ENCODE results near the gene ATRX.
"Not testable (repeated sequence)": the region's sequence is repeated elsewhere in the genome, so short reads cannot be mapped to it uniquely, and the experiment has no call there.

The ATRX gene

GRCh38 chrX:77628294-77629025 is 157.6 kb downstream of the ATRX start:
- no peak overlapping the region for H3K4me3 ChIP-seq (ENCODE audit: low read depth, low read length)
- TF ChIP-seq, protein P1, sequence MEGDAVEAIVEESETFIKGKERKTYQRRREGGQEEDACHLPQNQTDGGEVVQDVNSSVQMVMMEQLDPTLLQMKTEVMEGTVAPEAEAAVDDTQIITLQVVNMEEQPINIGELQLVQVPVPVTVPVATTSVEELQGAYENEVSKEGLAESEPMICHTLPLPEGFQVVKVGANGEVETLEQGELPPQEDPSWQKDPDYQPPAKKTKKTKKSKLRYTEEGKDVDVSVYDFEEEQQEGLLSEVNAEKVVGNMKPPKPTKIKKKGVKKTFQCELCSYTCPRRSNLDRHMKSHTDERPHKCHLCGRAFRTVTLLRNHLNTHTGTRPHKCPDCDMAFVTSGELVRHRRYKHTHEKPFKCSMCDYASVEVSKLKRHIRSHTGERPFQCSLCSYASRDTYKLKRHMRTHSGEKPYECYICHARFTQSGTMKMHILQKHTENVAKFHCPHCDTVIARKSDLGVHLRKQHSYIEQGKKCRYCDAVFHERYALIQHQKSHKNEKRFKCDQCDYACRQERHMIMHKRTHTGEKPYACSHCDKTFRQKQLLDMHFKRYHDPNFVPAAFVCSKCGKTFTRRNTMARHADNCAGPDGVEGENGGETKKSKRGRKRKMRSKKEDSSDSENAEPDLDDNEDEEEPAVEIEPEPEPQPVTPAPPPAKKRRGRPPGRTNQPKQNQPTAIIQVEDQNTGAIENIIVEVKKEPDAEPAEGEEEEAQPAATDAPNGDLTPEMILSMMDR (IDR thresholded peaks at IDR 0.05; ENCODE audit: insufficient read depth, low read length, missing control alignments): no peak
- no peak for DNase-seq (ENCODE audit: low read depth, low spot score)
- ChIA-PET POLR2A (no interaction called here), CTCF (interaction anchor here (0.7 to 1.5 kb wide), 2 partner anchors 31 to 1350 kb away, joined by 3 to 5 read pairs; no protein-coding TSS in a partner anchor)

GRCh38 chrX:77622672-77623071 is 163.3 kb downstream of the ATRX start:
- ChIA-PET POLR2A (no interaction called here), CTCF (no interaction called here)
- no peak for DNase-seq (ENCODE audit: low read depth, low spot score)
- TF ChIP-seq, protein P1 (IDR thresholded peaks at IDR 0.05; ENCODE audit: insufficient read depth, low read length, missing control alignments): no peak
- H3K4me3 ChIP-seq (ENCODE audit: low read depth, low read length): no peak overlapping the region

DNA sequence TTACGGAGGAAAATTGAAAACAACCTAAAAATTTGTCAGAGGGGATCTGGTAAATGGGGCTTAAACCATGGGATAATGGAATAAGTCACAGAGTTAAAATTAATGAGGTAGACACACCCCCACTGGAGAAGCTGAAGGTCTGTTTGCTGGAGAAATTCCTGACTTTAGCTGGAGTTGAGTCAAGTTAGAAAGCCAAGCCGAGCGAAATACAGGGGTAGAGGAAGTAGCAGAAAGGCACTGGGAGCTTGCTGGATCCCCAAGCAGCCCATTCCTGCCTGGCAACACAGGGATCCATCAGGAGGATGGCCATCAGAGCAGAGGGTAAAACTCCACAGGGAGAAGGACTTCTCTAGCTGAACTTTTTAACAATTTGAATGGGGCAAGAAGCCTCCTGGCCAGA is 163.8 kb downstream of the ATRX start:
- DNase-seq (ENCODE audit: low read depth, low spot score): no peak
- TF ChIP-seq, protein P1 (IDR thresholded peaks at IDR 0.05; ENCODE audit: insufficient read depth, low read length, missing control alignments): no peak
- ChIA-PET POLR2A (no interaction called here), CTCF (no interaction called here)
- H3K4me3 ChIP-seq (ENCODE audit: low read depth, low read length): no peak overlapping the region

DNA sequence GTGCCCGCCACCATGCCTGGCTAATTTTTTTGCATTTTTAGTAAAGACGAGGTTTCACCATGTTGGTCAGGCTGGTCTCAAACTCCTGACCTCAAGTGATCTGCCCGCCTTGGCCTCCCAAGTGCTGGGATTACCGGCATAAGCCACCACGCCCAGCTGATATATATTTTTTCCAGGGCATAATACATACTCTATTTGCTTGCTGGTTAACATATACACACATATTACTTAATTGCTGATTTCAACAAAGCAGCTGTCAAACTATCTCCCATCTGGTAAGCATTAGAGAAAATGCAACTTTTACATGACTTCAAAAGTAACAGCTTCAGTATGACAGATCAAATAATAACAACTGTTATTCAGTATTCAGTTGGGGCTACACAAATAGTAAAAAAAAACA is 164.6 kb downstream of the ATRX start:
- POLR2A ChIA-PET; H3K4me3 ChIP-seq (ENCODE audit: low read depth, low read length); DNase-seq (ENCODE audit: low read depth, low spot score): not testable (repeated sequence)
- CTCF ChIA-PET: interaction anchor here (0.8 kb wide), 1 partner anchor 278 kb away, joined by 3 read pairs; the partner anchor contains the start of gene COX7B

- TF ChIP-seq, protein P1 (IDR thresholded peaks at IDR 0.05; ENCODE audit: insufficient read depth, low read length, missing control alignments): no peak
- ChIA-PET POLR2A (no interaction called here), CTCF (no interaction called here)
- H3K4me3 ChIP-seq (ENCODE audit: low read depth, low read length): no peak overlapping the region
- DNase-seq (ENCODE audit: low read depth, low spot score): no peak
These were observed 168.8 kb downstream of the ATRX start for GRCh38 chrX:77617206-77617605.

GRCh38 chrX:77603635-77604336 is 182.2 kb downstream of the ATRX start:
- TF ChIP-seq, protein P1 (IDR thresholded peaks at IDR 0.05; ENCODE audit: insufficient read depth, low read length, missing control alignments): no peak
- ChIA-PET CTCF (no interaction called here), POLR2A (no interaction called here)
- no peak overlapping the region for H3K4me3 ChIP-seq (ENCODE audit: low read depth, low read length)
- DNase-seq (ENCODE audit: low read depth, low spot score): no peak
